Stomach (tissue), 4 donors: ENCODE measurements around the gene ACSF3.

Source experiments
- CTCF ChIP-seq, 7 experiments: fragments of 450-650 bp in 4 of 7; fragments of 200-600 bp in 3 of 7; sonication (generic) in 3 of 7; IDR thresholded peaks; one replicate each; pipeline ENCODE4 v1.5.1; 2016 to 2019; ENCODE audit warnings: antibody characterized with exemption in 7 of 7, control low read depth in 2 of 7, mild to moderate bottlenecking in 1 of 7
- POLR2AphosphoS5 ChIP-seq, 3 donors: sonication (generic); formaldehyde crosslinking; IDR thresholded peaks; one replicate each; pipeline ENCODE4 v1.6.1; 2016; ENCODE audit warnings: antibody characterized with exemption in 3 of 3

GRCh38 chr16:89049484-89050118 is 44.1 kb upstream of the ACSF3 start:
- TF ChIP-seq CTCF (IDR thresholded peaks at IDR 0.05) (no peak), POLR2AphosphoS5 (IDR thresholded peaks at IDR 0.05) (no peak)
